Measurements from ENCODE around the gene RBM27. TPM values are rescaled to one million over a fixed set of nuclear protein-coding genes. Genes with fewer than 3 reads are reported as not detected.

The RBM27 gene
- total RNA-seq, 4 donors from 2014 or later, result 16.0 to 29.1 (median 20.4) TPM

- TF ChIP-seq CTCF (IDR thresholded peaks at IDR 0.05; ENCODE audit: low read depth), result no peak
These were observed 6.9 kb upstream of the RBM27 start for GRCh38 chr5:146196459-146197048.

GRCh38 chr5:146199176-146199815 lies 4.1 kb upstream of the RBM27 start:
- TF ChIP-seq CTCF (IDR thresholded peaks at IDR 0.05; ENCODE audit: low read depth), result no peak

GRCh38 chr5:146203872-146204192 lies 427 bp downstream of the RBM27 start:
- no peak for TF ChIP-seq CTCF (IDR thresholded peaks at IDR 0.05; ENCODE audit: low read depth)

- no peak for TF ChIP-seq CTCF (IDR thresholded peaks at IDR 0.05; ENCODE audit: low read depth)
These were observed 2.2 kb downstream of the RBM27 start for GRCh38 chr5:146205499-146206202.

- TF ChIP-seq CTCF (IDR thresholded peaks at IDR 0.05; ENCODE audit: low read depth), result no peak
These were observed 2.9 kb downstream of the RBM27 start for GRCh38 chr5:146206257-146206656.

DNA sequence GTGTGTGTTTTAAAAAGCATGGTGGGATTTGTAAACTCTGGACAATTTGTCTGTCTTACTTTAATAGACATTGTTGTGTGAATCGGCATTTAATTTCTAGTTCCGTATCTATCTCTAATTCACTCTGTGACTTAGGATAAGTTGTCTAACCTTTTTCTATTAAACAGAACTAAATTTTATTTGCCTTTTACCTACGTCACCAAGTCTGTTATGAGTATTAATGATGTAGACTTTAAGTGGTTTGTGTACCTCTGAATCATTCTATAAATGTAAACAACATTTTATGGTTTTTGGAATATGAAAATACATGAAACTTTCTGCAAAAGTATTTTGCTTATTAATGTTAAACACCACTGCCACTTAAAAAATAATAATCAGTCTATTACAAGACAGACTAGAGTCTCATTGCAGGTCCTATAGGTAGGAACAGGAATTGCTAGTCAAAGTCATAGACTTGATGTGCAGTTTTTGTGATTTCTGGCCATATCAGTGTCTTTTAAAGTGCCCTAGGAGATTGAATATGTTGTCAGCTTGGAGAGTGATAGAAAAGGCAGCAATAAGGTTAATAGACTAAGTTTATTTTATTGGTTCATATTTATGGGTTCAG lies 5.6 kb downstream of the RBM27 start:
- no peak for TF ChIP-seq CTCF (IDR thresholded peaks at IDR 0.05; ENCODE audit: low read depth)

GRCh38 chr5:146209714-146210113 lies 6.3 kb downstream of the RBM27 start:
- no peak for TF ChIP-seq CTCF (IDR thresholded peaks at IDR 0.05; ENCODE audit: low read depth)

Data from subcutaneous adipose tissue (tissue), 4 donors.